HEK293T (cell line): ENCODE measurements around the gene EFNA5.
A peak's percentile ranks its signal among the peaks of the same experiment; 100 is the strongest.

ENCODE experiments used
- CTCF ChIA-PET: fragments of 350-600 bp; formaldehyde crosslinking; extraction: SDS; loops from one replicate; lab custom pipeline; 2021; ENCODE audit warnings: antibody characterized with exemption, inconsistent platforms; lab: Yijun Ruan, JAX
- POLR2A ChIA-PET: fragments of 350-600 bp; formaldehyde crosslinking; extraction: SDS; loops from one replicate; lab custom pipeline; 2020; ENCODE audit warnings: antibody characterized with exemption, inconsistent platforms; lab: Yijun Ruan, JAX
- DNase-seq: peaks from one replicate; pipeline ENCODE4 v3.0.0; 2012; ENCODE audit warnings: mixed read lengths; ENCODE audit errors: extremely low spot score
- BHLHE40 ChIP-seq: fragments of 450-650 bp; IDR thresholded peaks from 2 replicates; pipeline ENCODE4 v1.6.1; 2016; ENCODE audit warnings: mild to moderate bottlenecking, moderate library complexity, borderline replicate concordance
- ELF4 ChIP-seq: fragments of 450-650 bp; IDR thresholded peaks from 2 replicates; pipeline ENCODE4 v1.6.1; 2017; ENCODE audit warnings: antibody characterized with exemption
- FOXA1 ChIP-seq: fragments of 450-650 bp; IDR thresholded peaks from 2 replicates; pipeline ENCODE4 v1.6.1; 2016; ENCODE audit warnings: mild to moderate bottlenecking
- FOXM1 ChIP-seq: fragments of 450-650 bp; IDR thresholded peaks from 2 replicates; pipeline ENCODE4 v1.6.1; 2017; ENCODE audit warnings: mild to moderate bottlenecking, borderline replicate concordance
- HDGF ChIP-seq: fragments of 450-650 bp; IDR thresholded peaks from 2 replicates; pipeline ENCODE4 v1.6.1; 2017; ENCODE audit warnings: antibody characterized with exemption, borderline replicate concordance
- L3MBTL2 ChIP-seq: fragments of 450-650 bp; conservative IDR thresholded peaks from 2 replicates; pipeline ENCODE4 v1.6.1; 2016; ENCODE audit warnings: mild to moderate bottlenecking
- LEF1 ChIP-seq: fragments of 450-650 bp; IDR thresholded peaks from 2 replicates; pipeline ENCODE4 v1.6.1; 2017; ENCODE audit warnings: mild to moderate bottlenecking, borderline replicate concordance
- NFRKB ChIP-seq: fragments of 450-650 bp; IDR thresholded peaks from 2 replicates; pipeline ENCODE4 v1.6.1; 2016; ENCODE audit warnings: mild to moderate bottlenecking, moderate library complexity
- PKNOX1 ChIP-seq: fragments of 450-650 bp; IDR thresholded peaks from 2 replicates; pipeline ENCODE4 v1.6.1; 2016
- SP1 ChIP-seq: fragments of 450-650 bp; IDR thresholded peaks from 2 replicates; pipeline ENCODE4 v1.6.1; 2017
- SUZ12 ChIP-seq: fragments of 450-650 bp; IDR thresholded peaks from 2 replicates; pipeline ENCODE4 v1.6.1; 2016; ENCODE audit warnings: mild to moderate bottlenecking
- TARDBP ChIP-seq: fragments of 450-650 bp; IDR thresholded peaks from 2 replicates; pipeline ENCODE4 v1.6.1; 2016
- ZNF384 ChIP-seq: fragments of 450-650 bp; IDR thresholded peaks from 2 replicates; pipeline ENCODE4 v1.6.1; 2016

Gene EFNA5

GRCh38 chr5:107676702-107677101, 6.0 kb upstream of the EFNA5 start:
- ChIA-PET POLR2A (no interaction called here), CTCF (interaction anchor here (0.6 to 0.7 kb wide), 2 partner anchors 77 to 508 kb away, joined by 3 to 10 read pairs; no protein-coding TSS in a partner anchor)
- TF ChIP-seq FOXM1 (no peak), HDGF (no peak), SP1 (no peak), SUZ12 (no peak), ELF4 (no peak), LEF1 (no peak), PKNOX1 (no peak), BHLHE40 (no peak)
- DNase-seq = no peak

- no peak for TF ChIP-seq NFRKB
- no peak for TF ChIP-seq LEF1
- no peak for TF ChIP-seq PKNOX1
- no peak for TF ChIP-seq ZNF384
- POLR2A ChIA-PET = no interaction called here
- CTCF ChIA-PET = interaction anchor here (1.1 kb wide), 1 partner anchor 104 kb away, joined by 3 read pairs; no protein-coding TSS in a partner anchor
- no peak for DNase-seq
Measured at GRCh38 chr5:107675201-107675600, 4.5 kb upstream of the EFNA5 start.

- ChIA-PET CTCF (interaction anchor here (1.1 to 1.2 kb wide), 3 partner anchors 9 to 253 kb away, joined by 3 to 4 read pairs (median 3); no protein-coding TSS in a partner anchor), POLR2A (no interaction called here)
- no peak for DNase-seq
- TF ChIP-seq NFRKB (no peak), BHLHE40 (no peak)
Measured at GRCh38 chr5:107674655-107675054, 3.9 kb upstream of the EFNA5 start.

- ChIA-PET CTCF (interaction anchor here (1.1 to 1.3 kb wide), 3 partner anchors 10 to 252 kb away, joined by 3 to 4 read pairs (median 3); no protein-coding TSS in a partner anchor), POLR2A (no interaction called here)
- DNase-seq = peak; percentile 76
- peak; percentile 37; the same call in 1 of the 2 replicates for TF ChIP-seq PKNOX1
- TF ChIP-seq BHLHE40 = no peak
Measured at GRCh38 chr5:107673368-107674136, 2.8 kb upstream of the EFNA5 start.

- 0 out of 2 replicates have a peak, but pooled peaks have one; percentile 4 for TF ChIP-seq TARDBP
- peak; percentile 31; the same call in 1 of the 2 replicates for TF ChIP-seq L3MBTL2
- no peak for TF ChIP-seq FOXA1
- ChIA-PET CTCF (interaction anchor here (1.3 to 1.7 kb wide), 2 partner anchors 101 to 133 kb away, joined by 3 to 6 read pairs; no protein-coding TSS in a partner anchor), POLR2A (interaction anchor here (0.8 kb wide), 1 partner anchor 99 kb away, joined by 4 read pairs; no protein-coding TSS in a partner anchor)
- no peak for DNase-seq
Measured at GRCh38 chr5:107673039-107673367, 2.3 kb upstream of the EFNA5 start.

GRCh38 chr5:107672211-107673038, 1.7 kb upstream of the EFNA5 start:
- DNase-seq = peak; percentile 80
- ChIA-PET POLR2A (interaction anchor here (0.8 to 1.3 kb wide), 8 partner anchors 9 to 230 kb away, joined by 3 to 4 read pairs (median 4); no protein-coding TSS in a partner anchor), CTCF (interaction anchor here (0.7 to 1.7 kb wide), 2 partner anchors 101 to 216 kb away, joined by 3 to 6 read pairs; no protein-coding TSS in a partner anchor)
- 0 out of 2 replicates have a peak, but pooled peaks have one; percentile 15 for TF ChIP-seq PKNOX1
- TF ChIP-seq L3MBTL2 = peak; percentile 69
- TF ChIP-seq LEF1 = peak; percentile 58; the same call in 1 of the 2 replicates
- no peak for TF ChIP-seq SUZ12
- no peak for TF ChIP-seq FOXA1
- peak; percentile 97 for TF ChIP-seq TARDBP
- peak; percentile 95 for TF ChIP-seq ZNF384
